Activated T-helper 1 cell treated with anti-CD3 and anti-CD28 coated beads, Interleukin-12 subunit alpha, Interleukin-12 subunit beta, Interleukin-2, Interleukin-4 antibody, amounts not matched to agents 30 ng/mL and 10 ng/mL and 1 ng/mL, durations not matched to agents 14 hours and 24 hours and 36 hours (primary cell): ENCODE measurements around the gene SECTM1. TPM values are rescaled to one million over a fixed set of nuclear protein-coding genes. Genes with fewer than 3 reads are reported as not detected.
"Not testable (repeated sequence)": the region's sequence is repeated elsewhere in the genome, so short reads cannot be mapped to it uniquely, and the experiment has no call there.

Source experiments
- DNase-seq: peaks from one replicate; pipeline ENCODE4 v3.0.0; 2021; ENCODE audit warnings: low spot score
- H3K27ac Mint-ChIP-seq: one replicate; pipeline ENCODE4 v1.8.0; 2021; ENCODE audit warnings: mild to moderate bottlenecking, mixed read lengths
- H3K27me3 Mint-ChIP-seq: one replicate; pipeline ENCODE4 v1.8.0; 2022; ENCODE audit warnings: mild to moderate bottlenecking, moderate library complexity, mixed read lengths; ENCODE audit not compliant: insufficient read depth
- H3K36me3 Mint-ChIP-seq: one replicate; pipeline ENCODE4 v1.8.0; 2021; ENCODE audit warnings: low read depth, mixed read lengths
- H3K4me1 Mint-ChIP-seq: one replicate; pipeline ENCODE4 v1.8.0; 2021; ENCODE audit warnings: low read depth, mixed read lengths
- H3K4me3 Mint-ChIP-seq: one replicate; pipeline ENCODE4 v1.8.0; 2021; ENCODE audit warnings: mild to moderate bottlenecking, moderate library complexity, mixed read lengths
- H3K9me3 Mint-ChIP-seq: one replicate; pipeline ENCODE4 v1.8.0; 2021; ENCODE audit warnings: mixed read lengths
- intact Hi-C: fragments of 100-400 bp; cut with micrococcal nuclease; formaldehyde crosslinking; loops from one replicate; pipeline ENCODE4 v1.15.1; 2024
- total RNA-seq: library from RNA; stranded (reverse); gene quantifications from 2 replicates; pipeline ENCODE4 v1.2.3, GENCODE V29; 2022

The SECTM1 gene
- total RNA-seq, 1 donor from 2014 or later: 4.2 TPM

- Mint-ChIP-seq H3K4me1 (no peaks in the 10 kb centered on the region), H3K27ac (no peak overlapping the region), H3K9me3 (no peaks in the 10 kb centered on the region), H3K27me3 (peaks cover 2% of the 10 kb centered on the region), H3K4me3 (no peak overlapping the region), H3K36me3 (no peaks in the 10 kb centered on the region)
- DNase-seq: no peak
- intact Hi-C loops: no loop called here
These were observed 15.3 kb upstream of the SECTM1 start for GRCh38 chr17:82348866-82349265.

- no peaks in the 10 kb centered on the region for H3K4me1 Mint-ChIP-seq
- H3K36me3 Mint-ChIP-seq: no peaks in the 10 kb centered on the region
- DNase-seq: no peak
- intact Hi-C loops: no loop called here
- H3K27me3 Mint-ChIP-seq: peaks cover 2% of the 10 kb centered on the region
- no peaks in the 10 kb centered on the region for H3K9me3 Mint-ChIP-seq
- no peak overlapping the region for H3K4me3 Mint-ChIP-seq
- H3K27ac Mint-ChIP-seq: no peak overlapping the region
These were observed 14.9 kb upstream of the SECTM1 start for GRCh38 chr17:82348434-82348833.

- H3K36me3 Mint-ChIP-seq, H3K27me3 Mint-ChIP-seq, H3K9me3 Mint-ChIP-seq, H3K4me1 Mint-ChIP-seq, intact Hi-C loops, DNase-seq, H3K4me3 Mint-ChIP-seq, H3K27ac Mint-ChIP-seq: not testable (repeated sequence)
These were observed 14.4 kb upstream of the SECTM1 start for GRCh38 chr17:82347994-82348393.

- no peak for DNase-seq
- intact Hi-C loops: no loop called here
- H3K27ac Mint-ChIP-seq: no peak overlapping the region
- H3K9me3 Mint-ChIP-seq: no peaks in the 10 kb centered on the region
- no peak overlapping the region for H3K4me3 Mint-ChIP-seq
- peaks cover 1% of the 10 kb centered on the region for H3K36me3 Mint-ChIP-seq
- H3K4me1 Mint-ChIP-seq: no peaks in the 10 kb centered on the region
- H3K27me3 Mint-ChIP-seq: peaks cover 6% of the 10 kb centered on the region
These were observed 13.1 kb upstream of the SECTM1 start for GRCh38 chr17:82346342-82347300.

GRCh38 chr17:82345151-82345976 is 11.8 kb upstream of the SECTM1 start:
- peaks cover 1% of the 10 kb centered on the region for H3K36me3 Mint-ChIP-seq

GRCh38 chr17:82344175-82344907 is 10.8 kb upstream of the SECTM1 start:
- peaks cover 6% of the 10 kb centered on the region for H3K27me3 Mint-ChIP-seq
- H3K9me3 Mint-ChIP-seq: no peaks in the 10 kb centered on the region
- no peak overlapping the region for H3K4me3 Mint-ChIP-seq
- peaks cover 1% of the 10 kb centered on the region for H3K36me3 Mint-ChIP-seq
- no peak for DNase-seq
- intact Hi-C loops: no loop called here
- no peak overlapping the region for H3K27ac Mint-ChIP-seq
- no peaks in the 10 kb centered on the region for H3K4me1 Mint-ChIP-seq

More at GRCh38 chr17:82345151-82345976, 11.8 kb upstream of the SECTM1 start:
- Mint-ChIP-seq H3K9me3 (no peaks in the 10 kb centered on the region), H3K4me3 (no peak overlapping the region), H3K4me1 (no peaks in the 10 kb centered on the region), H3K27me3 (peaks cover 6% of the 10 kb centered on the region), H3K27ac (no peak overlapping the region)
- no peak for DNase-seq
- intact Hi-C loops: no loop called here

GRCh38 chr17:82343560-82343959 is 10.0 kb upstream of the SECTM1 start:
- Mint-ChIP-seq H3K27me3 (peaks cover 9% of the 10 kb centered on the region), H3K4me1 (peaks cover 4% of the 10 kb centered on the region), H3K27ac (no peak overlapping the region), H3K4me3 (no peak overlapping the region), H3K9me3 (no peaks in the 10 kb centered on the region), H3K36me3 (peaks cover 1% of the 10 kb centered on the region)
- no peak for DNase-seq
- intact Hi-C loops: no loop called here

- peaks cover 1% of the 10 kb centered on the region for H3K36me3 Mint-ChIP-seq
- H3K9me3 Mint-ChIP-seq: no peaks in the 10 kb centered on the region
- H3K27me3 Mint-ChIP-seq: peaks cover 12% of the 10 kb centered on the region
- DNase-seq: no peak
- H3K27ac Mint-ChIP-seq: no peak overlapping the region
- H3K4me1 Mint-ChIP-seq: peaks cover 6% of the 10 kb centered on the region
- intact Hi-C loops: no loop called here
- H3K4me3 Mint-ChIP-seq: no peak overlapping the region
These were observed 9.0 kb upstream of the SECTM1 start for GRCh38 chr17:82342361-82343079.

- intact Hi-C loops: no loop called here
- no peak for DNase-seq
- no peak overlapping the region for H3K4me3 Mint-ChIP-seq
- H3K27me3 Mint-ChIP-seq: peaks cover 10% of the 10 kb centered on the region
- H3K36me3 Mint-ChIP-seq: peaks cover 1% of the 10 kb centered on the region
- H3K27ac Mint-ChIP-seq: no peak overlapping the region
- peaks cover 19% of the 10 kb centered on the region for H3K4me1 Mint-ChIP-seq
- no peaks in the 10 kb centered on the region for H3K9me3 Mint-ChIP-seq
These were observed 6.3 kb upstream of the SECTM1 start for GRCh38 chr17:82339634-82340580.

- H3K36me3 Mint-ChIP-seq: peaks cover 1% of the 10 kb centered on the region
- no peak for DNase-seq
- no peak overlapping the region for H3K27ac Mint-ChIP-seq
- intact Hi-C loops: no loop called here
- no peaks in the 10 kb centered on the region for H3K9me3 Mint-ChIP-seq
- peaks cover 10% of the 10 kb centered on the region for H3K27me3 Mint-ChIP-seq
- H3K4me1 Mint-ChIP-seq: peaks cover 25% of the 10 kb centered on the region
- no peak overlapping the region for H3K4me3 Mint-ChIP-seq
These were observed 5.5 kb upstream of the SECTM1 start for GRCh38 chr17:82338858-82339633.
